Activated CD4-positive, alpha-beta T cell treated with anti-CD3 and anti-CD28 coated beads, Interleukin-2, amount 10 ng/mL, durations not matched to agents 7 days and 5 days (primary cell): ENCODE data around the gene CDCA3. TPM values are rescaled to one million over a fixed set of nuclear protein-coding genes. Genes with fewer than 3 reads are reported as not detected.
"Not testable (repeated sequence)": the region's sequence is repeated elsewhere in the genome, so short reads cannot be mapped to it uniquely, and the experiment has no call there.

Experiments used
- CTCF ChIA-PET: fragments of 350-600 bp; sonication (Branson Sonifier 250); formaldehyde crosslinking; loops from one replicate; lab custom pipeline; 2021; ENCODE audit warnings: antibody characterized with exemption; lab: Charles Lee
- POLR2A ChIA-PET: fragments of 350-600 bp; sonication (Branson Sonifier 250); formaldehyde crosslinking; loops from one replicate; lab custom pipeline; 2021; ENCODE audit warnings: antibody characterized with exemption; lab: Charles Lee
- DNase-seq: peaks from one replicate; pipeline ENCODE4 v3.0.0-alpha.2; 2020
- H3K27ac Mint-ChIP-seq: one replicate; pipeline ENCODE4 v1.8.0; 2021; ENCODE audit warnings: mild to moderate bottlenecking, moderate library complexity, mixed read lengths
- H3K27me3 Mint-ChIP-seq: one replicate; pipeline ENCODE4 v1.8.0; 2021; ENCODE audit warnings: mixed read lengths
- H3K36me3 Mint-ChIP-seq: one replicate; pipeline ENCODE4 v1.8.0; 2021; ENCODE audit warnings: low read depth, mixed read lengths
- H3K4me1 Mint-ChIP-seq: one replicate; pipeline ENCODE4 v1.8.0; 2021; ENCODE audit warnings: mixed read lengths
- H3K4me3 Mint-ChIP-seq: one replicate; pipeline ENCODE4 v1.8.0; 2021; ENCODE audit warnings: mild to moderate bottlenecking, moderate library complexity, mixed read lengths
- H3K9me3 Mint-ChIP-seq: one replicate; pipeline ENCODE4 v1.8.0; 2021; ENCODE audit warnings: mixed read lengths
- total RNA-seq, 2 experiments: library from RNA; stranded (reverse); gene quantifications; one replicate each; pipeline ENCODE4 v1.2.3, GENCODE V29; 2021

Gene CDCA3
- total RNA-seq, 2 experiments from 2014 or later, result 118 to 122 TPM

DNA sequence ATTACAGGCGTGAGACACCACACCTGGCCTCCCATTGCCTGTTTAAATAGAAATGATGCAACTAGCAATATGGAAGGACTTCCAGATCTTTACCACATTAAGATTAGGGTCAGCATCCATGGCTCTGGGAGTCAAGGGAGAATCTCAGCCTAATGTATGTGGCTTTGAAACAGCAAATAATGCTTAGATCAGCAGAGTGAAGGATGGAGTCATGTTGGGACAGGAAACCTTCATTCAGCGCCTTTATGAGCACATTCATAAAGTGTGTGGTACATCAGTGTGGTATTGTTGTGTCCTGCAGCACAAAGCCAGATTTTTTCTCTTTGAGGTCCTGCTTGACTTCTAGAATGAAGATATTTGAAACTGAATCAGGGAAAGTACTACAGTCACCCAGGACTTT, 37.3 kb upstream of the CDCA3 start:
- no peak overlapping the region for H3K27ac Mint-ChIP-seq
- DNase-seq, result no peak
- CTCF ChIA-PET, result interaction anchor here (1.2 to 1.4 kb wide), 2 partner anchors 16 to 334 kb away, joined by 3 to 5 read pairs; partner anchors contain the start of gene SPSB2
- no peaks in the 10 kb centered on the region for H3K27me3 Mint-ChIP-seq
- H3K36me3 Mint-ChIP-seq, result peaks cover 14% of the 10 kb centered on the region
- H3K4me1 Mint-ChIP-seq, result peaks cover 29% of the 10 kb centered on the region
- POLR2A ChIA-PET, result no interaction called here
- H3K4me3 Mint-ChIP-seq, result no peak overlapping the region
- H3K9me3 Mint-ChIP-seq, result no peaks in the 10 kb centered on the region

DNA sequence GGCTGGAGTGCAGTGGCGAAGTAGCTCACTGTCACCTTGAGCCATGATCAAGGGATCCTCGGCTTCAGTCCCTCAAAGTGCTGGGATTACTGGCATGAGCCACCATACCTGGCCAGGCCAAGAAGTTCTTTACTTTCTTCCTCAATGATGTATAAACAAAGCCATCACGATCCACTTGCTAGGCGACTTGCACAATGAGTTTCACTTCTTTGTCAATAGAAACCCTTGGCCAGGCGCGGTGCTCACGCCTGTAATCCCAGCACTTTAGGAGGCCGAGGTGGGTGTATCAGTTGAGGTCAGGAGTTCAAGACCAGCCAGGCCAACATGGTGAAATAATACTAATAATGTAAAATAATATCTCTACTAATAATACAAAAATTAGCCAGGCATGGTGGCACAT, 36.4 kb upstream of the CDCA3 start:
- POLR2A ChIA-PET, result no interaction called here
- no peak overlapping the region for H3K27ac Mint-ChIP-seq
- CTCF ChIA-PET, result interaction anchor here (0.7 to 1.0 kb wide), 2 partner anchors 15 to 45 kb away, joined by 3 read pairs; partner anchors contain the start of gene SPSB2
- H3K9me3 Mint-ChIP-seq, result no peaks in the 10 kb centered on the region
- no peak overlapping the region for H3K4me3 Mint-ChIP-seq
- H3K4me1 Mint-ChIP-seq, result peaks cover 26% of the 10 kb centered on the region
- no peaks in the 10 kb centered on the region for H3K27me3 Mint-ChIP-seq
- no peak for DNase-seq
- H3K36me3 Mint-ChIP-seq, result peaks cover 14% of the 10 kb centered on the region

DNA sequence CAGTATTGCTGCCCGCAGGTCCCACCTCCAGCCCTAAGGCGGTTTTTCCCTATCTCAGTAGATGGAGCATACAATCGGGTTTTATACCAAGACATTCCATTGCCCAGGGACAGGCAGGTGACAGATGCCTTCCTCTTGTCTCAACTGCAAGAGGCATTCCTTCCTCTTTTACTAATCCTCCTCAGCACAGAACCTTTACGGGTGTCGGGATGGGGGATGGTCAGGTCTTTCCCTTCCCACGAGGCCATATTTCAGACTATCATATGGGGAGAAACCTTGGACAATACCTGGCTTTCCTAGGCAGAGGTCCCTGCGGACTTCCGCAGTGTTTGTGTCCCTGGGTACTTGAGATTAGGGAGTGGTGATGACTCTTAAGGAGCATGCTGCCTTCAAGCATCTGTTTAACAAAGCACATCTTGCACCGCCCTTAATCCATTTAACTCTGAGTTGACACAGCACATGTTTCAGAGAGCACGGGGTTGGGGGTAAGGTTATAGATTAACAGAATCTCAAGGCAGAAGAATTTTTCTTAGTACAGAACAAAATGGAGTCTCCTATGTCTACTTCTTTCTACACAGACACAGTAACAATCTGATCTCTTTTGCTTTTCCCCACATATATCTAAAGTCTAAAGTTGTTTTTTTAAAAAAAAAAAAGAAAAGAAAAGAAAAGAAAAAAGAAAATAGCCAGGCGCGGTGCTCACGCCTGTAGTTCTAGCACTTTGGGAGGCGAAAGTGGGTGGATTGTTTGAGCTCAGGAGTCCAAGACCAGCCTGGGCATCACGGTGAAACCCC, 35.3 kb upstream of the CDCA3 start:
- DNase-seq, H3K36me3 Mint-ChIP-seq, H3K27ac Mint-ChIP-seq, H3K9me3 Mint-ChIP-seq, H3K4me3 Mint-ChIP-seq, POLR2A ChIA-PET, H3K27me3 Mint-ChIP-seq: not testable (repeated sequence)
- CTCF ChIA-PET, result interaction anchor here (0.6 to 5.5 kb wide), 3 partner anchors 14 to 18 kb away, joined by 3 to 45 read pairs (median 7); partner anchors contain the start of gene SPSB2
- peaks cover 16% of the 10 kb centered on the region for H3K4me1 Mint-ChIP-seq

DNA sequence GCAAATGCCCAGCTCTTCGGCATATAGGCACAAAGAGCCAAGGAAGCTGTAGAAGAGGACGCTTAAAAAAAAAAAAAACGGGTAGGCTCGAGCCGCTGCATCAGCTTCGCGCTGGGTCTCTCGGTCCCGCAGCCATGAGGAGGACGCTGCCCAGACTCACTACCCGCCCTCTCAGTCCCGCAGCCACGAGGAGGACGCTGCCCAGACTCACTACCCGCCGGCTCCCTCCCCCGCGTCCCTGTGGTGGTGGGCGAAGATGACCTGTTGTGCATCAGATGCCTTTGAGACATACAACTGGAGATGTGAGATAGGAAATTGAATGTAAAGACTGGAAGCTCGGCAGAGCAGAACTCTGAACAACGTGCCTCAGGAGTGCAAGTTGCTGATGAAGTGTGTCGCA, 33.5 kb upstream of the CDCA3 start:
- ChIA-PET CTCF (interaction anchor here (0.6 to 5.5 kb wide), 4 partner anchors 13 to 276 kb away, joined by 3 to 45 read pairs (median 4); partner anchors contain the start of gene SPSB2), POLR2A (no interaction called here)
- no peak for DNase-seq
- Mint-ChIP-seq H3K27me3 (no peaks in the 10 kb centered on the region), H3K27ac (no peak overlapping the region), H3K36me3 (peaks cover 4% of the 10 kb centered on the region), H3K9me3 (no peaks in the 10 kb centered on the region), H3K4me1 (peaks cover 4% of the 10 kb centered on the region), H3K4me3 (no peak overlapping the region)

GRCh38 chr12:6883683-6884082, 32.6 kb upstream of the CDCA3 start:
- ChIA-PET CTCF (interaction anchor here (3.6 to 5.5 kb wide), 2 partner anchors 8 to 12 kb away, joined by 29 to 45 read pairs; partner anchors contain the start of gene SPSB2), POLR2A (no interaction called here)
- DNase-seq, result no peak
- Mint-ChIP-seq H3K4me1 (peaks cover 3% of the 10 kb centered on the region), H3K36me3 (peaks cover 3% of the 10 kb centered on the region), H3K27me3 (no peaks in the 10 kb centered on the region), H3K4me3 (no peak overlapping the region), H3K27ac (no peak overlapping the region), H3K9me3 (no peaks in the 10 kb centered on the region)

GRCh38 chr12:6883252-6883651, 32.2 kb upstream of the CDCA3 start:
- ChIA-PET POLR2A (no interaction called here), CTCF (interaction anchor here (3.6 to 5.5 kb wide), 2 partner anchors 8 to 12 kb away, joined by 29 to 45 read pairs; partner anchors contain the start of gene SPSB2)
- Mint-ChIP-seq H3K4me1 (peaks cover under 1% of the 10 kb centered on the region), H3K27me3 (no peaks in the 10 kb centered on the region), H3K27ac (no peak overlapping the region), H3K36me3 (peaks cover 3% of the 10 kb centered on the region), H3K9me3 (no peaks in the 10 kb centered on the region), H3K4me3 (no peak overlapping the region)
- DNase-seq, result no peak

DNA sequence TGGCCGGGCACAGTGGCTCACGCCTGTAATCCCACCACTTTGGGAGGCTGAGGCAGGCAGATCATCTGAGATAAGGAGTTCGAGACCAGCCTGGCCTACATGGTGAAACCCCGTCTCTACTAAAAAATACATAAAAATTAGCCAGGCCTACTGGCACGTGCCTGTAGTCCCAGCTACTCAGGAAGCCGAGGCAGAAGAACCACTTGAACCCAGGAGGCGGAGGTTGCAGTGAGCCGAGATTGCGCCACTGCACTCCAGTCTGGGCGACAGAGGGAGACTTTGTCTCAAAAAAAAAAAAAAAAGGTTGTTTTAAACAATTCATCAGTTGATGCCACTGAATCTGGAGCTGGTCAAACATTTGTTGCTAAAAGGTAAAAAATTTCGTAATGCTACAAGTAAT, 28.7 kb upstream of the CDCA3 start:
- H3K9me3 Mint-ChIP-seq, H3K27me3 Mint-ChIP-seq, H3K4me3 Mint-ChIP-seq, POLR2A ChIA-PET, DNase-seq, H3K27ac Mint-ChIP-seq: not testable (repeated sequence)
- Mint-ChIP-seq H3K36me3 (peaks cover 14% of the 10 kb centered on the region), H3K4me1 (peaks cover 12% of the 10 kb centered on the region)
- CTCF ChIA-PET, result interaction anchor here (1.1 to 3.6 kb wide), 3 partner anchors 10 to 12 kb away, joined by 3 to 29 read pairs (median 4); no protein-coding TSS in a partner anchor

DNA sequence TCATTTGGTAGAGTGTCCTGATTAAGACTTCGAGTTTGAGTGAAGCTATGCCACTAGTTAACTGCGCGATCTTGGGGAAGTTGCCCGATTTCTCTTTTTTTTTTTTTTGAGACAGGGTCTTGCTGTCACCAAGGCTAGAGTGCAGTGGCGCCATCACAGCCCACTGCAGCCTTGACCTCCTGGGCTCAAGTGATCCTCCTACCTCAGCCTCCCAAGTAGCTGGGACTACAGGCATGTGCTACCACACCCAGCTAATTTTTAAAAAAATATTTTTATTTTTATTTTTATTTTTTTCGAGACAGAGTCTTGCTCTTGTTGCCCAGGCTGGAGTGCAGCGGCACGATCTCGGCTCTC, 22.9 kb upstream of the CDCA3 start:
- H3K4me1 Mint-ChIP-seq, result peaks cover 54% of the 10 kb centered on the region
- POLR2A ChIA-PET, result not testable (repeated sequence)

DNA sequence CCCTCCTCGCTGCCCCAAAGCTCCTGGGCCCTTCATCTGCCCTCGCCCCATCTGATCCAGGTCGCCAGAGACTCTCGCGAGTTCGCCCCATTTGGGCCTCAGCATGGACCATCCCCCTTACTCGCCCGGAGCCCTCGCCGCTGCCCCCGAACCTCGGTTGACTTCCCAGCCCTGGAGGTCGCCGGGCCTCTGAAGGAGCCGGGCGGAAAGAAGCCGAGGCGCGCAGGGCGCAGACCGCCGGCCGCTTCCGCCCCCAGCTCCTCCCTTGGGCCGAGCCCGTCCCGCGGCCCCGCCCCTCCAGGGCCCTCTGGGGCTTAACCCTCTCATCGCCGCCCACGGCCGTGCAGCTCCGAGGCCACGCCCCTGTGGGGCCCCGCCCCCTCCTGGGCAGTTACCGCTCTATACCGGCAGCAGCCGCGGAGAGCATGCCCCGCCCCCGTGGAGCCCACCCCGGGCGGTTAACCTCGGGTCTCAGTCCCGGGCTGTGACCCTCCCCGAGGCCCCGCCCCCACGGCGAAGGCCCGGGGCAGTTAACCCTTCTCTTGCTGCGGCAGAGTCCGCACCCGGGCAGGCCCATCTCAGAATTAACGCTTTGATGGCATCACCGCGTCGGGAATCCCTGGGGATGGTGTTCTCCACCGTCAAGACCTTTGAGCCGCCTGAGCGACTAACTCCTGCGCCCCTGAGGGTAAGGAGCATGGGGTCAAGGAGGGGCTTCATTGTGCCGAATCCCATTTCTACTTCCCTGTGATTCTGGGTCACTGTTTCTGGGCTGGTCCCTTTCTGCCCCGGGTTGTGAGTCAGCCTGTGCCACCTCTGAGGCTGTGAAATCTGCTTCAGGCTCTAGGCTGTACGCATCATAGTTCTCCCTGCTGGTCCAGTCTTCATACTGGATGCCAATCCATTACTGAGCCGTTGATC, 22.3 kb upstream of the CDCA3 start, which contains the start of gene SPSB2:
SPSB2 (minus strand) TSS at position 210 of the 921 bp plus-strand sequence. CDS start 402 bp downstream, outside the sequence.
- no peaks in the 10 kb centered on the region for H3K9me3 Mint-ChIP-seq
- H3K27me3 Mint-ChIP-seq, result no peaks in the 10 kb centered on the region
- peaks cover 60% of the 10 kb centered on the region for H3K4me1 Mint-ChIP-seq
- peak within 1 kb of the TSS; percentile 91 for H3K27ac Mint-ChIP-seq
- CTCF ChIA-PET, result interaction anchor here (0.6 to 5.1 kb wide), 58 partner anchors 9 to 1173 kb away, joined by 3 to 55 read pairs (median 5); partner anchors contain the start of genes C12orf57, C1RL, CDCA3 and GNB3
- peak; percentile 99 for DNase-seq
- peak within 1 kb of the TSS; percentile 78 for H3K4me3 Mint-ChIP-seq
- H3K36me3 Mint-ChIP-seq, result peaks cover 52% of the 10 kb centered on the region
- POLR2A ChIA-PET, result interaction anchor here (0.8 to 2.8 kb wide), 6 partner anchors 18 to 84 kb away, joined by 3 to 23 read pairs (median 4); partner anchors contain the start of genes C12orf57, CD4, CDCA3 and RNU7-1

More for the DNA sequence above, 22.9 kb upstream of the CDCA3 start:
- DNase-seq, H3K27me3 Mint-ChIP-seq, H3K9me3 Mint-ChIP-seq: not testable (repeated sequence)
- Mint-ChIP-seq H3K4me3 (peak overlapping the region; percentile 78), H3K27ac (peak overlapping the region; percentile 85), H3K36me3 (peaks cover 46% of the 10 kb centered on the region)
- CTCF ChIA-PET, result interaction anchor here (0.7 to 5.0 kb wide), 12 partner anchors 10 to 1173 kb away, joined by 3 to 42 read pairs (median 12); partner anchors contain the start of gene MLF2

DNA sequence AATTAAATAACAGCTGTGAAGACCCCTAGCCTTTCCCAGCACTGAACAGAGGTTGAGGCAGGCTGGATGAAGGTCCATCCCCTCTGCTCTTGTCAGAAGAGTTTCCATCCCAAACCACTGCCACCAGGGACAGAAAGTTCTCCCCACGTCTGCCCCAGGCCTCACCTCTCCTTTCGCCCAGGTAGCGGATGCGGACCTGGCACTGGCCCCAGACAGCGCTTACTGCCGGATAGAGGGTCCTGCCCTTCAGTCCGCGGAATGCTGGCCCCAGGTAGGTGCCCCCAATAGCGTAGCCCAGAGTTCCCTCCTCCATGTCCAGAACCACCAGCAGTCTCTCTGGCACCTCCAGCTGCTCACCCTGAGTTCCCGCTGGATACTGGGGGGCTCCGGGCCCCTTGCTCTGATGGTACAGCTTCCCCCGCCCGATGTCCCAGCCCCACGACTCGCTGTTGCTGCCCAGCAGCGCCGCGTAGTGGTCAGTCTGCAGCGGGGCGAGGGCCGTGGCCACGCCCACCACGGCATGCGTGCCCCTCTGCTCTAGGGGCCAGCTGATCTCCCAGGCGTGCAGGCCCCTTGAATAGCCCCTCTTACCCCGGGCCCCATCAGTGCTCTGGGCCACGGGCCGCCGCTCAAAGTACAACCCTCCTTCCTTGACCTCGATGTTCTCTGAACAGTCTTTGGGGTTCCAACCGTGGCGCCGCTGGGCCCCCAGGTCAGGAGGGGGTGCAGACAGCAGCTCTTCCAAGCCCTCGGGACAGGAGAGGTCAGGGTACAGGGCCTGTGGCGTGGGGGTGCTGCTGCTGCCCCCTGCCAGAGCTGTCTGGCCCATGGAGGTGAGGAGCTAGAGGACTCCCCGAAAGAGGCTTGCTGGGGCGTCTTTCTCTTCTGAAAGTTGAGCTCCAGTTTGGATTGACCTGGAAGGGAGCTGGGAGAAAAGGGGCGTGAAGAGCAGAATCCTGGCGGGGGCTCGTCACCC, 21.3 kb upstream of the CDCA3 start:
- Mint-ChIP-seq H3K36me3 (peaks cover 55% of the 10 kb centered on the region), H3K4me3 (peak overlapping the region; percentile 78), H3K4me1 (peaks cover 63% of the 10 kb centered on the region), H3K27me3 (no peaks in the 10 kb centered on the region), H3K27ac (peak overlapping the region; percentile 91), H3K9me3 (no peaks in the 10 kb centered on the region)
- peak; percentile 86 for DNase-seq
- ChIA-PET CTCF (interaction anchor here (0.5 to 5.1 kb wide), 60 partner anchors 8 to 513 kb away, joined by 3 to 55 read pairs (median 5); partner anchors contain the start of genes C12orf57, C1RL, CDCA3 and GNB3), POLR2A (interaction anchor here (0.8 to 2.8 kb wide), 6 partner anchors 19 to 83 kb away, joined by 3 to 23 read pairs (median 4); partner anchors contain the start of genes C12orf57, CD4, CDCA3 and RNU7-1)
